Keratinocyte (primary cell): ENCODE measurements around the gene PTPN2.

Experiments used
- CTCF ChIP-seq, 3 experiments: IDR thresholded peaks in 1 of 3; conservative IDR thresholded peaks in 1 of 3; optimal IDR thresholded peaks in 1 of 3; 2 replicates in 2 of 3; 3 replicates in 1 of 3; pipeline versions ENCODE3 to v1.5.1; 2011; ENCODE audit warnings: low read length in 3 of 3, mild to moderate bottlenecking in 3 of 3, moderate library complexity in 2 of 3, control low read depth in 1 of 3, inconsistent platforms in 1 of 3; ENCODE audit not compliant: insufficient read depth in 2 of 3; ENCODE audit errors: extremely low read depth in 1 of 3
- EZH2 ChIP-seq: IDR thresholded peaks from one replicate; pipeline ENCODE4 v1.6.1; 2012; ENCODE audit warnings: inconsistent platforms, mild to moderate bottlenecking, low read length, moderate library complexity

- TF ChIP-seq CTCF (optimal IDR thresholded peaks at IDR 0.05 in 1 of 3, IDR thresholded peaks at IDR 0.05 in 1 of 3, conservative IDR thresholded peaks at IDR 0.05 in 1 of 3; ENCODE audit: extremely low read depth in 1 of 3, insufficient read depth in 2 of 3, low read length in 3 of 3) (no peak), EZH2 (no peak)
Observed at GRCh38 chr18:12839057-12839525, 44.9 kb downstream of the PTPN2 start.
